Keratinocyte (primary cell): Measurements from ENCODE around the gene SLC5A1.

Experiments used
- CTCF ChIP-seq, 3 experiments: IDR thresholded peaks in 1 of 3; conservative IDR thresholded peaks in 1 of 3; optimal IDR thresholded peaks in 1 of 3; 2 replicates in 2 of 3; 3 replicates in 1 of 3; pipeline versions ENCODE3 to v1.5.1; 2011; ENCODE audit warnings: low read length in 3 of 3, mild to moderate bottlenecking in 3 of 3, moderate library complexity in 2 of 3, control low read depth in 1 of 3, inconsistent platforms in 1 of 3; ENCODE audit not compliant: insufficient read depth in 2 of 3; ENCODE audit errors: extremely low read depth in 1 of 3
- EZH2 ChIP-seq: IDR thresholded peaks from one replicate; pipeline ENCODE4 v1.6.1; 2012; ENCODE audit warnings: inconsistent platforms, mild to moderate bottlenecking, low read length, moderate library complexity

- TF ChIP-seq CTCF (optimal IDR thresholded peaks at IDR 0.05 in 1 of 3, IDR thresholded peaks at IDR 0.05 in 1 of 3, conservative IDR thresholded peaks at IDR 0.05 in 1 of 3; ENCODE audit: extremely low read depth in 1 of 3, insufficient read depth in 2 of 3, low read length in 3 of 3) (no peak), EZH2 (no peak)
Observed at GRCh38 chr22:32063701-32064100, 20.6 kb downstream of the SLC5A1 start.
